Mucosa of descending colon (tissue), 3 donors: ENCODE measurements around the gene PARP12. TPM values are rescaled to one million over a fixed set of nuclear protein-coding genes. Genes with fewer than 3 reads are reported as not detected.

Source experiments
- ATAC-seq: fragments of 200-7000 bp; cut with Tn5 transposase; one replicate; pipeline ENCODE4 v1.9.1; 2020; ENCODE audit warnings: mild to moderate bottlenecking, moderate library complexity
- DNase-seq, 3 donors: peaks; one replicate each; pipeline ENCODE4 v3.0.0-alpha.2; 2020
- H3K36me3 ChIP-seq: fragments of 200-600 bp; one replicate; pipeline ENCODE4 v1.8.0; 2021; ENCODE audit warnings: low read depth, mild to moderate bottlenecking
- H3K4me1 ChIP-seq: fragments of 200-600 bp; one replicate; pipeline ENCODE4 v1.8.0; 2021; ENCODE audit warnings: low read depth, mild to moderate bottlenecking
- H3K4me3 ChIP-seq: fragments of 200-600 bp; one replicate; pipeline ENCODE4 v1.8.0; 2021; ENCODE audit warnings: mild to moderate bottlenecking
- H3K9me3 ChIP-seq: fragments of 200-600 bp; one replicate; pipeline ENCODE4 v1.8.0; 2021; ENCODE audit warnings: mild to moderate bottlenecking
- CTCF ChIP-seq: fragments of 200-600 bp; IDR thresholded peaks from one replicate; pipeline ENCODE4 v1.8.0; 2022; ENCODE audit warnings: antibody characterized with exemption, mild to moderate bottlenecking
- intact Hi-C, 2 donors: fragments of 100-400 bp; cut with DNase I in 1 of 2; cut with micrococcal nuclease in 1 of 2; formaldehyde crosslinking; loops; one replicate each; pipeline versions ENCODE4 v1.11.0 to v1.11.1; 2022; cut with DNase I, micrococcal nuclease
- total RNA-seq, 3 donors: library from RNA; stranded (reverse); fragmentation: NEBNext Ultra II Directional in 2 of 3; extraction: Animal tissue kit (Norgen Biotek cat#: 25700) in 2 of 3; gene quantifications; one replicate each; pipeline versions ENCODE4 v1.2.1 to v1.2.4, GENCODE V29; 2021 to 2023
- donor health status: DM: no; HTN: no; CAD: no; lungs with moderate emphysema.
- donor health status: DM: no; HTN: no; CAD: no.
- donor health status: DM: no; HTN: yes; CAD: no.

Gene PARP12
- total RNA-seq, 3 donors from 2014 or later: 55.7 to 77.0 (median 61.8) TPM

- H3K9me3 ChIP-seq: no peaks in the 10 kb centered on the region
- no peaks in the 10 kb centered on the region for H3K36me3 ChIP-seq
- no peak for TF ChIP-seq CTCF
- DNase-seq (no peak), ATAC-seq (no peak)
- intact Hi-C loops: loop anchor here in 1 of 2 donors (10.0 kb wide), 1 partner anchor 505 kb away; no protein-coding TSS in a partner anchor
- H3K4me1 ChIP-seq: no peaks in the 10 kb centered on the region
- H3K4me3 ChIP-seq: no peak overlapping the region
Measured at GRCh38 chr7:139999516-139999915, 63.2 kb downstream of the PARP12 start.

GRCh38 chr7:139998572-139998971 lies 64.2 kb downstream of the PARP12 start:
- no peak for DNase-seq

GRCh38 chr7:139995017-139995915 lies 67.5 kb downstream of the PARP12 start:
- no peak overlapping the region for H3K4me3 ChIP-seq
- DNase-seq: no peak
- TF ChIP-seq CTCF: no peak
- no peaks in the 10 kb centered on the region for H3K36me3 ChIP-seq
- intact Hi-C loops: loop anchor here in 1 of 2 donors (10.0 kb wide), 1 partner anchor 500 kb away; no protein-coding TSS in a partner anchor
- H3K9me3 ChIP-seq: no peaks in the 10 kb centered on the region
- ATAC-seq: peak; percentile 10
- no peaks in the 10 kb centered on the region for H3K4me1 ChIP-seq

More at GRCh38 chr7:139998572-139998971, 64.2 kb downstream of the PARP12 start:
- intact Hi-C loops: loop anchor here in 1 of 2 donors (10.0 kb wide), 1 partner anchor 504 kb away; no protein-coding TSS in a partner anchor
- Histone ChIP-seq H3K36me3 (no peaks in the 10 kb centered on the region), H3K9me3 (no peaks in the 10 kb centered on the region), H3K4me3 (no peak overlapping the region), H3K4me1 (no peaks in the 10 kb centered on the region)
- no peak for TF ChIP-seq CTCF
- ATAC-seq: no peak

- DNase-seq (no peak), ATAC-seq (no peak)
- Histone ChIP-seq H3K4me1 (no peaks in the 10 kb centered on the region), H3K36me3 (no peaks in the 10 kb centered on the region), H3K9me3 (no peaks in the 10 kb centered on the region), H3K4me3 (no peak overlapping the region)
- TF ChIP-seq CTCF: no peak
- intact Hi-C loops: loop anchor here in 1 of 2 donors (10.0 kb wide), 1 partner anchor 500 kb away; no protein-coding TSS in a partner anchor
Measured at GRCh38 chr7:139994356-139994755, 68.4 kb downstream of the PARP12 start.

GRCh38 chr7:139993592-139993991 lies 69.2 kb downstream of the PARP12 start:
- intact Hi-C loops: loop anchor here in 1 of 2 donors (10.0 kb wide), 1 partner anchor 499 kb away; no protein-coding TSS in a partner anchor
- no peaks in the 10 kb centered on the region for H3K4me1 ChIP-seq
- ATAC-seq: no peak
- DNase-seq: no peak
- TF ChIP-seq CTCF: no peak
- no peaks in the 10 kb centered on the region for H3K9me3 ChIP-seq
- no peak overlapping the region for H3K4me3 ChIP-seq
- H3K36me3 ChIP-seq: no peaks in the 10 kb centered on the region
